HG02763 (cell line): ENCODE data around the gene PLAAT4.
"Not testable (repeated sequence)": the region's sequence is repeated elsewhere in the genome, so short reads cannot be mapped to it uniquely, and the experiment has no call there.

ENCODE experiments used
- ATAC-seq: cut with Tn5 transposase; IDR thresholded peaks from one replicate; pipeline ENCODE4 v1.9.1; 2021; ENCODE audit warnings: mild to moderate bottlenecking, moderate library complexity; ENCODE audit not compliant: unreplicated experiment

The PLAAT4 gene

GRCh38 chr11:63510360-63511047 lies 26.1 kb upstream of the PLAAT4 start:
- no peak for ATAC-seq

- no peak for ATAC-seq
Observed at GRCh38 chr11:63511048-63511748, 25.4 kb upstream of the PLAAT4 start.

- ATAC-seq = no peak
Observed at GRCh38 chr11:63512816-63513215, 23.8 kb upstream of the PLAAT4 start.

GRCh38 chr11:63516109-63516508 lies 20.5 kb upstream of the PLAAT4 start:
- no peak for ATAC-seq

- no peak for ATAC-seq
Observed at GRCh38 chr11:63517156-63517555, 19.5 kb upstream of the PLAAT4 start.

- ATAC-seq = no peak
Observed at GRCh38 chr11:63518548-63518947, 18.1 kb upstream of the PLAAT4 start.

GRCh38 chr11:63520606-63521170 lies 15.9 kb upstream of the PLAAT4 start:
- no peak for ATAC-seq

GRCh38 chr11:63521896-63522295 lies 14.7 kb upstream of the PLAAT4 start:
- no peak for ATAC-seq

GRCh38 chr11:63523151-63523550 lies 13.5 kb upstream of the PLAAT4 start:
- ATAC-seq = no peak

GRCh38 chr11:63527667-63528066 lies 8.9 kb upstream of the PLAAT4 start:
- no peak for ATAC-seq

- ATAC-seq = not testable (repeated sequence)
Observed at GRCh38 chr11:63528156-63528555, 8.5 kb upstream of the PLAAT4 start.

- ATAC-seq = not testable (repeated sequence)
Observed at GRCh38 chr11:63528729-63529278, 7.8 kb upstream of the PLAAT4 start.

GRCh38 chr11:63529373-63529772 lies 7.2 kb upstream of the PLAAT4 start:
- not testable (repeated sequence) for ATAC-seq

- ATAC-seq = no peak
Observed at GRCh38 chr11:63530021-63530420, 6.6 kb upstream of the PLAAT4 start.

- ATAC-seq = peak; percentile 78
Observed at GRCh38 chr11:63531074-63531792, 5.4 kb upstream of the PLAAT4 start.

GRCh38 chr11:63532117-63532516 lies 4.5 kb upstream of the PLAAT4 start:
- ATAC-seq = no peak

GRCh38 chr11:63532799-63533475 lies 3.7 kb upstream of the PLAAT4 start:
- no peak for ATAC-seq

GRCh38 chr11:63534076-63534475 lies 2.5 kb upstream of the PLAAT4 start:
- no peak for ATAC-seq

- ATAC-seq = no peak
Observed at GRCh38 chr11:63534895-63535461, 1.6 kb upstream of the PLAAT4 start.

GRCh38 chr11:63535734-63536133 lies 874 bp upstream of the PLAAT4 start:
- ATAC-seq = no peak
